Upper lobe of left lung (tissue), 4 donors: Measurements from ENCODE around the gene ULBP2.

ENCODE experiments used
- CTCF ChIP-seq, 6 experiments: fragments of 450-650 bp in 4 of 6; fragments of 200-600 bp in 2 of 6; sonication (generic) in 2 of 6; IDR thresholded peaks; one replicate each; pipeline ENCODE4 v1.5.1; 2016 to 2019; ENCODE audit warnings: antibody characterized with exemption in 6 of 6
- POLR2A ChIP-seq, 4 donors: fragments of 450-650 bp; IDR thresholded peaks; one replicate each; pipeline ENCODE4 v1.5.1; 2016 to 2017; ENCODE audit warnings: antibody characterized with exemption in 4 of 4, mild to moderate bottlenecking in 2 of 4

DNA sequence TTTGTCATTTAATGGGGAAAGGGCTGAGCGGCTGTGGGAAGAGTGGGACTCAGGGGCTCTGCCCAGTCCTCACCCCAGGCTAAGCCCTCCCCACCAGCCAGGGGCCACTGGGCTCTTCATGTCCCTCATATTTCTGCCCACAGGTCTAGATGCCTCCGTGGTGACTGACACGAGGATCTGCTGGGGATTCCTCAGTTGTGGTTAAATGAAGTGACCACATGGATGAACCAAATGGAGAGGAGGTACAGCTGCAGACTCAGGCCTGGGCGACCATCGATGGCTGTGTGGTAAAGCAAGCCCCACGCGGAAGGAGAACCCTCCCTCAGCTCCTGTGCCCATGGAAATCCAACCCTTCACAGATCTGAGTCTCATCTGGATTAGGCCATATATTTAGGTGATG, 54.2 kb downstream of the ULBP2 start:
- TF ChIP-seq POLR2A (IDR thresholded peaks at IDR 0.05) (no peak), CTCF (IDR thresholded peaks at IDR 0.05) (no peak)
